ENCODE data around the gene BCLAF3.

BCLAF3 gene

GRCh38 chrX:19981947-19982346, 8.9 kb downstream of the BCLAF3 start:
- Histone ChIP-seq H3K4me1 (ENCODE audit: control insufficient read depth in 5 of 5, insufficient read depth in 5 of 5, low read length in 5 of 5) (no peaks in the 10 kb centered on the region), H3K9me3 (ENCODE audit: control insufficient read depth in 5 of 5, low read length in 5 of 5) (peaks cover 0 to 13% (median 0%) of the 10 kb centered on the region in 5 donors), H3K9ac (ENCODE audit: low read length in 5 of 5) (no peak overlapping the region)

GRCh38 chrX:19975845-19976244, 15.0 kb downstream of the BCLAF3 start:
- H3K4me3 ChIP-seq (ENCODE audit: low read depth in 1 of 5, low read length in 5 of 5): no peak overlapping the region
- H3K27ac ChIP-seq (ENCODE audit: low read depth, low read length): no peak overlapping the region
- no peaks in the 10 kb centered on the region for H3K27me3 ChIP-seq (ENCODE audit: control insufficient read depth in 5 of 5, insufficient read depth in 4 of 5, low read length in 5 of 5)
- H3K4me1 ChIP-seq (ENCODE audit: control insufficient read depth in 5 of 5, insufficient read depth in 5 of 5, low read length in 5 of 5): peaks cover 0 to 6% (median 0%) of the 10 kb centered on the region in 5 donors
- H3K9ac ChIP-seq (ENCODE audit: low read length in 5 of 5): no peak overlapping the region
- no peaks in the 10 kb centered on the region for H3K36me3 ChIP-seq (ENCODE audit: control insufficient read depth in 5 of 5, insufficient read depth in 5 of 5, low read length in 5 of 5)
- H3K9me3 ChIP-seq (ENCODE audit: control insufficient read depth in 5 of 5, low read length in 5 of 5): peaks cover 0 to 8% (median 0%) of the 10 kb centered on the region in 5 donors

More at GRCh38 chrX:19981947-19982346, 8.9 kb downstream of the BCLAF3 start:
- Histone ChIP-seq H3K4me3 (ENCODE audit: low read depth in 1 of 5, low read length in 5 of 5) (no peak overlapping the region), H3K27me3 (ENCODE audit: control insufficient read depth in 5 of 5, insufficient read depth in 4 of 5, low read length in 5 of 5) (no peaks in the 10 kb centered on the region), H3K27ac (ENCODE audit: low read depth, low read length) (no peak overlapping the region), H3K36me3 (ENCODE audit: control insufficient read depth in 5 of 5, insufficient read depth in 5 of 5, low read length in 5 of 5) (no peaks in the 10 kb centered on the region)

GRCh38 chrX:19972984-19973383, 17.9 kb downstream of the BCLAF3 start:
- Histone ChIP-seq H3K27ac (ENCODE audit: low read depth, low read length) (no peak overlapping the region), H3K4me3 (ENCODE audit: low read depth in 1 of 5, low read length in 5 of 5) (no peak overlapping the region), H3K4me1 (ENCODE audit: control insufficient read depth in 5 of 5, insufficient read depth in 5 of 5, low read length in 5 of 5) (peaks cover 0 to 14% (median 0%) of the 10 kb centered on the region in 5 donors), H3K27me3 (ENCODE audit: control insufficient read depth in 5 of 5, insufficient read depth in 4 of 5, low read length in 5 of 5) (no peaks in the 10 kb centered on the region), H3K9me3 (ENCODE audit: control insufficient read depth in 5 of 5, low read length in 5 of 5) (peaks cover 0 to 8% (median 0%) of the 10 kb centered on the region in 5 donors), H3K36me3 (ENCODE audit: control insufficient read depth in 5 of 5, insufficient read depth in 5 of 5, low read length in 5 of 5) (no peaks in the 10 kb centered on the region), H3K9ac (ENCODE audit: low read length in 5 of 5) (no peak overlapping the region)

- Histone ChIP-seq H3K27ac (ENCODE audit: low read depth, low read length) (no peak overlapping the region), H3K9me3 (ENCODE audit: control insufficient read depth in 5 of 5, low read length in 5 of 5) (no peaks in the 10 kb centered on the region), H3K9ac (ENCODE audit: low read length in 5 of 5) (no peak overlapping the region)
Observed at GRCh38 chrX:19968276-19968675, 22.6 kb downstream of the BCLAF3 start.

GRCh38 chrX:19966056-19966455, 24.8 kb downstream of the BCLAF3 start:
- Histone ChIP-seq H3K27me3 (ENCODE audit: control insufficient read depth in 5 of 5, insufficient read depth in 4 of 5, low read length in 5 of 5) (peaks cover 0 to 4% (median 0%) of the 10 kb centered on the region in 5 donors), H3K36me3 (ENCODE audit: control insufficient read depth in 5 of 5, insufficient read depth in 5 of 5, low read length in 5 of 5) (peaks cover 4 to 22% (median 9%) of the 10 kb centered on the region in 5 donors), H3K9me3 (ENCODE audit: control insufficient read depth in 5 of 5, low read length in 5 of 5) (no peaks in the 10 kb centered on the region), H3K4me3 (ENCODE audit: low read depth in 1 of 5, low read length in 5 of 5) (no peak overlapping the region), H3K27ac (ENCODE audit: low read depth, low read length) (no peak overlapping the region), H3K4me1 (ENCODE audit: control insufficient read depth in 5 of 5, insufficient read depth in 5 of 5, low read length in 5 of 5) (peaks cover 0 to 11% (median 0%) of the 10 kb centered on the region in 5 donors), H3K9ac (ENCODE audit: low read length in 5 of 5) (no peak overlapping the region)

More at GRCh38 chrX:19968276-19968675, 22.6 kb downstream of the BCLAF3 start:
- Histone ChIP-seq H3K27me3 (ENCODE audit: control insufficient read depth in 5 of 5, insufficient read depth in 4 of 5, low read length in 5 of 5) (peaks cover 0 to 4% (median 0%) of the 10 kb centered on the region in 5 donors), H3K36me3 (ENCODE audit: control insufficient read depth in 5 of 5, insufficient read depth in 5 of 5, low read length in 5 of 5) (peaks cover 4 to 22% (median 9%) of the 10 kb centered on the region in 5 donors), H3K4me3 (ENCODE audit: low read depth in 1 of 5, low read length in 5 of 5) (no peak overlapping the region), H3K4me1 (ENCODE audit: control insufficient read depth in 5 of 5, insufficient read depth in 5 of 5, low read length in 5 of 5) (peaks cover 0 to 11% (median 0%) of the 10 kb centered on the region in 5 donors)

GRCh38 chrX:19964017-19964710, 26.7 kb downstream of the BCLAF3 start:
- peaks cover 0 to 4% (median 0%) of the 10 kb centered on the region in 5 donors for H3K4me1 ChIP-seq (ENCODE audit: control insufficient read depth in 5 of 5, insufficient read depth in 5 of 5, low read length in 5 of 5)
- H3K4me3 ChIP-seq (ENCODE audit: low read depth in 1 of 5, low read length in 5 of 5): no peak overlapping the region
- H3K9me3 ChIP-seq (ENCODE audit: control insufficient read depth in 5 of 5, low read length in 5 of 5): no peaks in the 10 kb centered on the region
- no peak overlapping the region for H3K9ac ChIP-seq (ENCODE audit: low read length in 5 of 5)
- peaks cover 0 to 8% (median 0%) of the 10 kb centered on the region in 5 donors for H3K27me3 ChIP-seq (ENCODE audit: control insufficient read depth in 5 of 5, insufficient read depth in 4 of 5, low read length in 5 of 5)
- peaks cover 4 to 22% (median 9%) of the 10 kb centered on the region in 5 donors for H3K36me3 ChIP-seq (ENCODE audit: control insufficient read depth in 5 of 5, insufficient read depth in 5 of 5, low read length in 5 of 5)
- H3K27ac ChIP-seq (ENCODE audit: low read depth, low read length): no peak overlapping the region

- Histone ChIP-seq H3K36me3 (ENCODE audit: control insufficient read depth in 5 of 5, insufficient read depth in 5 of 5, low read length in 5 of 5) (peaks cover 4 to 16% (median 7%) of the 10 kb centered on the region in 5 donors), H3K4me1 (ENCODE audit: control insufficient read depth in 5 of 5, insufficient read depth in 5 of 5, low read length in 5 of 5) (peaks cover 0 to 10% (median 4%) of the 10 kb centered on the region in 5 donors), H3K9me3 (ENCODE audit: control insufficient read depth in 5 of 5, low read length in 5 of 5) (no peaks in the 10 kb centered on the region), H3K27ac (ENCODE audit: low read depth, low read length) (no peak overlapping the region), H3K27me3 (ENCODE audit: control insufficient read depth in 5 of 5, insufficient read depth in 4 of 5, low read length in 5 of 5) (peaks cover 0 to 4% (median 0%) of the 10 kb centered on the region in 5 donors), H3K9ac (ENCODE audit: low read length in 5 of 5) (no peak overlapping the region), H3K4me3 (ENCODE audit: low read depth in 1 of 5, low read length in 5 of 5) (no peak overlapping the region)
Observed at GRCh38 chrX:19960913-19961312, 29.9 kb downstream of the BCLAF3 start.

- H3K9ac ChIP-seq (ENCODE audit: low read length in 5 of 5): no peak overlapping the region
- peaks cover 0 to 25% (median 4%) of the 10 kb centered on the region in 5 donors for H3K4me1 ChIP-seq (ENCODE audit: control insufficient read depth in 5 of 5, insufficient read depth in 5 of 5, low read length in 5 of 5)
- no peaks in the 10 kb centered on the region for H3K9me3 ChIP-seq (ENCODE audit: control insufficient read depth in 5 of 5, low read length in 5 of 5)
- peaks cover 0 to 4% (median 0%) of the 10 kb centered on the region in 5 donors for H3K27me3 ChIP-seq (ENCODE audit: control insufficient read depth in 5 of 5, insufficient read depth in 4 of 5, low read length in 5 of 5)
- no peak overlapping the region for H3K4me3 ChIP-seq (ENCODE audit: low read depth in 1 of 5, low read length in 5 of 5)
- H3K36me3 ChIP-seq (ENCODE audit: control insufficient read depth in 5 of 5, insufficient read depth in 5 of 5, low read length in 5 of 5): peaks cover 0 to 3% (median 0%) of the 10 kb centered on the region in 5 donors
- H3K27ac ChIP-seq (ENCODE audit: low read depth, low read length): no peak overlapping the region
Observed at GRCh38 chrX:19958552-19959486, 32.0 kb downstream of the BCLAF3 start.

- Histone ChIP-seq H3K27me3 (ENCODE audit: control insufficient read depth in 5 of 5, insufficient read depth in 4 of 5, low read length in 5 of 5) (peaks cover 0 to 8% (median 0%) of the 10 kb centered on the region in 5 donors), H3K36me3 (ENCODE audit: control insufficient read depth in 5 of 5, insufficient read depth in 5 of 5, low read length in 5 of 5) (peaks cover 0 to 7% (median 5%) of the 10 kb centered on the region in 5 donors), H3K9me3 (ENCODE audit: control insufficient read depth in 5 of 5, low read length in 5 of 5) (no peaks in the 10 kb centered on the region), H3K27ac (ENCODE audit: low read depth, low read length) (no peak overlapping the region), H3K9ac (ENCODE audit: low read length in 5 of 5) (no peak overlapping the region), H3K4me3 (ENCODE audit: low read depth in 1 of 5, low read length in 5 of 5) (no peak overlapping the region), H3K4me1 (ENCODE audit: control insufficient read depth in 5 of 5, insufficient read depth in 5 of 5, low read length in 5 of 5) (peaks cover 0 to 25% (median 4%) of the 10 kb centered on the region in 5 donors)
Observed at GRCh38 chrX:19956923-19957322, 33.9 kb downstream of the BCLAF3 start.
